Stimulated activated naive CD8-positive, alpha-beta T cell treated with anti-CD3 and anti-CD28 coated beads, Interleukin-15, Interleukin-2, amounts not matched to agents 100 ng/mL and 50 ng/mL, for 24 hours (primary cell): Measurements from ENCODE around the gene PCDHGA4.
"Not testable (repeated sequence)": the region's sequence is repeated elsewhere in the genome, so short reads cannot be mapped to it uniquely, and the experiment has no call there.

Experiments
- H3K27ac Mint-ChIP-seq: one replicate; pipeline ENCODE4 v1.8.0; 2021; ENCODE audit warnings: mild to moderate bottlenecking, mixed read lengths
- H3K27me3 Mint-ChIP-seq: one replicate; pipeline ENCODE4 v1.8.0; 2021; ENCODE audit warnings: mixed read lengths
- H3K36me3 Mint-ChIP-seq: one replicate; pipeline ENCODE4 v1.8.0; 2021; ENCODE audit warnings: low read depth, mixed read lengths
- H3K4me1 Mint-ChIP-seq: one replicate; pipeline ENCODE4 v1.8.0; 2021; ENCODE audit warnings: low read depth, mixed read lengths
- H3K4me3 Mint-ChIP-seq: one replicate; pipeline ENCODE4 v1.8.0; 2021; ENCODE audit warnings: mild to moderate bottlenecking, mixed read lengths
- H3K9me3 Mint-ChIP-seq: one replicate; pipeline ENCODE4 v1.8.0; 2021; ENCODE audit warnings: mixed read lengths

PCDHGA4 gene

GRCh38 chr5:141363952-141364660 is 9.3 kb downstream of the PCDHGA4 start, which contains the start of gene PCDHGA5:
Gene PCDHGA5 (plus strand): TSS chr5:141364162. CDS start chr5:141364331, 169 bp downstream.
- H3K27me3 Mint-ChIP-seq = peaks cover 88% of the 10 kb centered on the region
- H3K9me3 Mint-ChIP-seq = peaks cover 41% of the 10 kb centered on the region
- no peak within 1 kb of the TSS for H3K4me3 Mint-ChIP-seq
- H3K4me1 Mint-ChIP-seq = no peaks in the 10 kb centered on the region
- H3K36me3 Mint-ChIP-seq = peaks cover 37% of the 10 kb centered on the region
- no peak within 1 kb of the TSS for H3K27ac Mint-ChIP-seq

GRCh38 chr5:141366016-141366896 is 11.4 kb downstream of the PCDHGA4 start:
- no peak overlapping the region for H3K27ac Mint-ChIP-seq
- H3K4me1 Mint-ChIP-seq = no peaks in the 10 kb centered on the region
- peaks cover 27% of the 10 kb centered on the region for H3K36me3 Mint-ChIP-seq
- no peak overlapping the region for H3K4me3 Mint-ChIP-seq
- H3K27me3 Mint-ChIP-seq = peaks cover 88% of the 10 kb centered on the region
- H3K9me3 Mint-ChIP-seq = peaks cover 40% of the 10 kb centered on the region

GRCh38 chr5:141369994-141370848 is 15.4 kb downstream of the PCDHGA4 start, which contains the start of gene PCDHGB3:
Gene PCDHGB3 (plus strand): TSS chr5:141370242. CDS start chr5:141370395, 153 bp downstream.
- H3K36me3 Mint-ChIP-seq = peaks cover 35% of the 10 kb centered on the region
- peaks cover 39% of the 10 kb centered on the region for H3K9me3 Mint-ChIP-seq
- no peaks in the 10 kb centered on the region for H3K4me1 Mint-ChIP-seq
- H3K4me3 Mint-ChIP-seq = peak within 1 kb of the TSS; percentile 64
- H3K27me3 Mint-ChIP-seq = peaks cover 87% of the 10 kb centered on the region
- H3K27ac Mint-ChIP-seq = no peak within 1 kb of the TSS

GRCh38 chr5:141371572-141372475 is 17.0 kb downstream of the PCDHGA4 start:
- Mint-ChIP-seq H3K9me3 (peaks cover 38% of the 10 kb centered on the region), H3K4me1 (no peaks in the 10 kb centered on the region), H3K4me3 (no peak overlapping the region), H3K36me3 (peaks cover 32% of the 10 kb centered on the region), H3K27me3 (peaks cover 84% of the 10 kb centered on the region), H3K27ac (no peak overlapping the region)

- Mint-ChIP-seq H3K36me3 (peaks cover 32% of the 10 kb centered on the region), H3K4me1 (no peaks in the 10 kb centered on the region)
These were observed 19.0 kb downstream of the PCDHGA4 start, which contains the start of gene PCDHGA6 for GRCh38 chr5:141373673-141374317. Gene PCDHGA6 (plus strand): TSS chr5:141373891. CDS start chr5:141374084, 193 bp downstream.

GRCh38 chr5:141374627-141375026 is 19.8 kb downstream of the PCDHGA4 start:
- peaks cover 32% of the 10 kb centered on the region for H3K36me3 Mint-ChIP-seq
- H3K4me1 Mint-ChIP-seq = no peaks in the 10 kb centered on the region
- H3K4me3 Mint-ChIP-seq = no peak overlapping the region
- no peak overlapping the region for H3K27ac Mint-ChIP-seq
- peaks cover 40% of the 10 kb centered on the region for H3K9me3 Mint-ChIP-seq
- H3K27me3 Mint-ChIP-seq = peaks cover 77% of the 10 kb centered on the region

More at GRCh38 chr5:141373673-141374317, 19.0 kb downstream of the PCDHGA4 start, which contains the start of gene PCDHGA6:
- Mint-ChIP-seq H3K27ac (no peak within 1 kb of the TSS), H3K27me3 (peaks cover 79% of the 10 kb centered on the region), H3K4me3 (peak within 1 kb of the TSS; percentile 39), H3K9me3 (peaks cover 40% of the 10 kb centered on the region)

GRCh38 chr5:141375444-141376155 is 20.8 kb downstream of the PCDHGA4 start:
- not testable (repeated sequence) for H3K4me3 Mint-ChIP-seq, H3K27ac Mint-ChIP-seq, H3K4me1 Mint-ChIP-seq
- Mint-ChIP-seq H3K36me3 (peaks cover 32% of the 10 kb centered on the region), H3K27me3 (peaks cover 75% of the 10 kb centered on the region), H3K9me3 (peaks cover 39% of the 10 kb centered on the region)

- Mint-ChIP-seq H3K27ac (no peak within 1 kb of the TSS), H3K9me3 (peaks cover 32% of the 10 kb centered on the region), H3K27me3 (peaks cover 80% of the 10 kb centered on the region), H3K4me1 (no peaks in the 10 kb centered on the region), H3K36me3 (peaks cover 12% of the 10 kb centered on the region), H3K4me3 (peak within 1 kb of the TSS; percentile 48)
These were observed 27.9 kb downstream of the PCDHGA4 start, which contains the start of gene PCDHGA7 for GRCh38 chr5:141382469-141383294. Gene PCDHGA7 (plus strand): TSS chr5:141382742. CDS start chr5:141382900, 158 bp downstream.

GRCh38 chr5:141383345-141383744 is 28.5 kb downstream of the PCDHGA4 start:
- no peaks in the 10 kb centered on the region for H3K4me1 Mint-ChIP-seq
- H3K9me3 Mint-ChIP-seq = peaks cover 34% of the 10 kb centered on the region
- H3K36me3 Mint-ChIP-seq = peaks cover 14% of the 10 kb centered on the region
- peaks cover 82% of the 10 kb centered on the region for H3K27me3 Mint-ChIP-seq
- H3K27ac Mint-ChIP-seq = no peak overlapping the region
- H3K4me3 Mint-ChIP-seq = no peak overlapping the region

- H3K4me1 Mint-ChIP-seq = no peaks in the 10 kb centered on the region
- peaks cover 23% of the 10 kb centered on the region for H3K36me3 Mint-ChIP-seq
- peaks cover 81% of the 10 kb centered on the region for H3K27me3 Mint-ChIP-seq
- H3K27ac Mint-ChIP-seq = no peak overlapping the region
- no peak overlapping the region for H3K4me3 Mint-ChIP-seq
- peaks cover 38% of the 10 kb centered on the region for H3K9me3 Mint-ChIP-seq
These were observed 29.8 kb downstream of the PCDHGA4 start for GRCh38 chr5:141384471-141385267.

- H3K9me3 Mint-ChIP-seq = peaks cover 50% of the 10 kb centered on the region
These were observed 32.9 kb downstream of the PCDHGA4 start, which contains the start of gene PCDHGB4 for GRCh38 chr5:141387557-141388311. Gene PCDHGB4 (plus strand): TSS chr5:141387698. CDS start chr5:141387885, 187 bp downstream.

More at GRCh38 chr5:141387557-141388311, 32.9 kb downstream of the PCDHGA4 start, which contains the start of gene PCDHGB4:
- peaks cover 27% of the 10 kb centered on the region for H3K36me3 Mint-ChIP-seq
- not testable (repeated sequence) for H3K4me1 Mint-ChIP-seq, H3K4me3 Mint-ChIP-seq, H3K27ac Mint-ChIP-seq
- peaks cover 82% of the 10 kb centered on the region for H3K27me3 Mint-ChIP-seq
